Panc1 (cell line): ENCODE measurements around the gene LDLRAD4. TPM values are rescaled to one million over a fixed set of nuclear protein-coding genes. Genes with fewer than 3 reads are reported as not detected.

Experiments used
- ATAC-seq: fragments of 200-7000 bp; cut with Tn5 transposase; 2 replicates; pipeline ENCODE4 v1.9.1; 2020; ENCODE audit warnings: mild to moderate bottlenecking, moderate library complexity
- BruUV-seq: library from RNA; stranded (reverse); fragments of 400-500 nt; replicated peaks from 2 replicates; lab custom pipeline; 2021; lab: Mats Ljungman, UMichigan
- CTCF ChIA-PET: fragments of 300-600 bp; sonication (Branson Sonifier 250); formaldehyde crosslinking; loops from one replicate; lab custom pipeline; 2022; ENCODE audit warnings: antibody characterized with exemption; lab: Charles Lee
- POLR2A ChIA-PET: fragments of 300-600 bp; sonication (Branson Sonifier 250); formaldehyde crosslinking; loops from one replicate; lab custom pipeline; 2022; ENCODE audit warnings: antibody characterized with exemption; lab: Charles Lee
- DNase-seq: peaks from one replicate; pipeline ENCODE4 v3.0.0-alpha.2; 2010; ENCODE audit warnings: low read depth, low spot score
- H3K27ac ChIP-seq: 2 replicates; pipeline ENCODE4 v1.5.1; 2011; ENCODE audit warnings: mild to moderate bottlenecking, low read length, inconsistent platforms
- H3K27me3 ChIP-seq: fragments of 200-500 bp; sonication (Bioruptor generic); 2 replicates; pipeline ENCODE4 v1.6.0; 2014; ENCODE audit warnings: low read length, inconsistent platforms; ENCODE audit not compliant: control insufficient read depth, insufficient read depth
- H3K36me3 ChIP-seq: fragments of 200-500 bp; sonication (Bioruptor generic); 2 replicates; pipeline ENCODE4 v1.5.1; 2014; ENCODE audit warnings: inconsistent platforms, mild to moderate bottlenecking, low read length, moderate library complexity; ENCODE audit not compliant: control insufficient read depth, insufficient read depth
- H3K4me1 ChIP-seq: 2 replicates; pipeline ENCODE4 v1.5.1; 2011; ENCODE audit warnings: inconsistent platforms, mild to moderate bottlenecking, low read length, moderate library complexity; ENCODE audit not compliant: control insufficient read depth, insufficient read depth
- H3K4me3 ChIP-seq, 2 experiments: 2 replicates each; pipeline ENCODE4 v1.5.1; 2011 to 2012; ENCODE audit warnings: low read depth in 2 of 2, low read length in 2 of 2, mild to moderate bottlenecking in 2 of 2, inconsistent platforms in 1 of 2, moderate library complexity in 1 of 2
- H3K9me3 ChIP-seq: fragments of 200-500 bp; sonication (Bioruptor generic); 2 replicates; pipeline ENCODE4 v1.5.1; 2014; ENCODE audit warnings: low read depth, mild to moderate bottlenecking, inconsistent platforms, low read length, moderate library complexity; ENCODE audit not compliant: control insufficient read depth, insufficient read depth
- CTCF ChIP-seq: fragments of 450-650 bp; IDR thresholded peaks from 2 replicates; pipeline ENCODE4 v1.5.1; 2017; ENCODE audit warnings: mild to moderate bottlenecking
- POLR2AphosphoS5 ChIP-seq: IDR thresholded peaks from 2 replicates; pipeline ENCODE4 v1.6.1; 2012; ENCODE audit warnings: mild to moderate bottlenecking, low read depth, low read length, moderate library complexity
- SIN3A ChIP-seq: IDR thresholded peaks from 2 replicates; pipeline ENCODE4 v1.6.1; 2012; ENCODE audit warnings: low read depth, mild to moderate bottlenecking, low read length, moderate library complexity, borderline replicate concordance; ENCODE audit not compliant: insufficient read depth
- TCF7L2 ChIP-seq: IDR thresholded peaks from 2 replicates; pipeline ENCODE4 v1.6.1; 2011; ENCODE audit warnings: mild to moderate bottlenecking, low read depth, low read length, inconsistent platforms
- in situ Hi-C: cut with HindIII; loops from 2 replicates; pipeline ENCODE4 v1.10.0; 2016; ENCODE audit warnings: low sequenced_read_pairs, low pct_unique_long_range_greater_than_20kb
- intact Hi-C: fragments of 100-400 bp; cut with micrococcal nuclease; formaldehyde crosslinking; loops from one replicate; pipeline ENCODE4 v1.10.0; 2022; ENCODE audit not compliant: unreplicated experiment
- total RNA-seq: library from RNA; stranded (reverse); gene quantifications from one replicate; pipeline ENCODE4 v1.2.1, GENCODE V29; 2021; ENCODE audit not compliant: unreplicated experiment
- TF ChIP-seq, protein P1 (sequence below), 2 experiments: IDR thresholded peaks; 2 replicates each; pipeline ENCODE4 v1.6.1; 2011 to 2012; ENCODE audit warnings: low read depth in 2 of 2, control low read depth in 1 of 2, low read length in 1 of 2, mild to moderate bottlenecking in 1 of 2, moderate library complexity in 1 of 2; ENCODE audit not compliant: insufficient read depth in 1 of 2

LDLRAD4 gene
- total RNA-seq, 1 experiment from 2014 or later: 0.28 TPM

DNA sequence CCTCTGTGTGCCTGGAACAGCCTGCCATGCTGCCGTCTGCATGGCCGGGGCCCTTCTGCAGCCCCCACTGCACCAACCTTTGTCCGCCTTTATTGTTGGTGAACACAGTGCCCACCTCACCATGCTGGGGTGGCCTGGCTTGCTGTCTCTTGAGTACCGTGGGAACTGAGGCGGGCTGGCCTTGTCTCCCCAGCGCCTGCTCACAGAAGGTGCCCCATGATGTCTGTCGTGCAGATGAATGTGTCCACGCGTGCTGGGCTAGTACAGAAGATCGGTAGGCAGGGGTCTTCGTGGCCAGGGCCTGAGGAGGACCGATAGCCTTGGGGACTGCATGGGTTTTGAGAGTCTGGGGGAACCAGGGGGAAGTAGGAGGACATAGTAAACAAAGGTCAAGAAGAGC is 242.4 kb downstream of the LDLRAD4 start:
- BruUV-seq: no TSS peak

GRCh38 chr18:13461469-13461868 is 242.9 kb downstream of the LDLRAD4 start:
- intact Hi-C loops: no loop called here
- Histone ChIP-seq H3K4me3 (no peak overlapping the region), H3K27ac (no peak overlapping the region), H3K36me3 (no peaks in the 10 kb centered on the region), H3K4me1 (no peaks in the 10 kb centered on the region), H3K9me3 (no peaks in the 10 kb centered on the region), H3K27me3 (no peaks in the 10 kb centered on the region)
- ChIA-PET CTCF (no interaction called here), POLR2A (no interaction called here)
- ATAC-seq (no peak), DNase-seq (no peak)
- no TSS peak for BruUV-seq
- TF ChIP-seq POLR2AphosphoS5 (no peak), SIN3A (no peak), CTCF (no peak), TCF7L2 (no peak)
- TF ChIP-seq, protein P1, sequence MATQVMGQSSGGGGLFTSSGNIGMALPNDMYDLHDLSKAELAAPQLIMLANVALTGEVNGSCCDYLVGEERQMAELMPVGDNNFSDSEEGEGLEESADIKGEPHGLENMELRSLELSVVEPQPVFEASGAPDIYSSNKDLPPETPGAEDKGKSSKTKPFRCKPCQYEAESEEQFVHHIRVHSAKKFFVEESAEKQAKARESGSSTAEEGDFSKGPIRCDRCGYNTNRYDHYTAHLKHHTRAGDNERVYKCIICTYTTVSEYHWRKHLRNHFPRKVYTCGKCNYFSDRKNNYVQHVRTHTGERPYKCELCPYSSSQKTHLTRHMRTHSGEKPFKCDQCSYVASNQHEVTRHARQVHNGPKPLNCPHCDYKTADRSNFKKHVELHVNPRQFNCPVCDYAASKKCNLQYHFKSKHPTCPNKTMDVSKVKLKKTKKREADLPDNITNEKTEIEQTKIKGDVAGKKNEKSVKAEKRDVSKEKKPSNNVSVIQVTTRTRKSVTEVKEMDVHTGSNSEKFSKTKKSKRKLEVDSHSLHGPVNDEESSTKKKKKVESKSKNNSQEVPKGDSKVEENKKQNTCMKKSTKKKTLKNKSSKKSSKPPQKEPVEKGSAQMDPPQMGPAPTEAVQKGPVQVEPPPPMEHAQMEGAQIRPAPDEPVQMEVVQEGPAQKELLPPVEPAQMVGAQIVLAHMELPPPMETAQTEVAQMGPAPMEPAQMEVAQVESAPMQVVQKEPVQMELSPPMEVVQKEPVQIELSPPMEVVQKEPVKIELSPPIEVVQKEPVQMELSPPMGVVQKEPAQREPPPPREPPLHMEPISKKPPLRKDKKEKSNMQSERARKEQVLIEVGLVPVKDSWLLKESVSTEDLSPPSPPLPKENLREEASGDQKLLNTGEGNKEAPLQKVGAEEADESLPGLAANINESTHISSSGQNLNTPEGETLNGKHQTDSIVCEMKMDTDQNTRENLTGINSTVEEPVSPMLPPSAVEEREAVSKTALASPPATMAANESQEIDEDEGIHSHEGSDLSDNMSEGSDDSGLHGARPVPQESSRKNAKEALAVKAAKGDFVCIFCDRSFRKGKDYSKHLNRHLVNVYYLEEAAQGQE (IDR thresholded peaks at IDR 0.05; ENCODE audit: insufficient read depth in 1 of 2, low read depth in 2 of 2, low read length in 1 of 2): no peak
- in situ Hi-C loops: no loop called here

More for the DNA sequence above, 242.4 kb downstream of the LDLRAD4 start:
- ChIA-PET CTCF (interaction anchor here (0.7 kb wide), 1 partner anchor 357 kb away, joined by 3 read pairs; no protein-coding TSS in a partner anchor), POLR2A (no interaction called here)
- no peak for TF ChIP-seq SIN3A
- no peak for TF ChIP-seq POLR2AphosphoS5
- TF ChIP-seq, protein P1 (IDR thresholded peaks at IDR 0.05; ENCODE audit: insufficient read depth in 1 of 2, low read depth in 2 of 2, low read length in 1 of 2): no peak
- TF ChIP-seq CTCF: no peak
- no peak for TF ChIP-seq TCF7L2
- no peak overlapping the region for H3K4me3 ChIP-seq
- H3K36me3 ChIP-seq: no peaks in the 10 kb centered on the region
- no peak overlapping the region for H3K27ac ChIP-seq
- DNase-seq: no peak
- intact Hi-C loops (no loop called here), in situ Hi-C loops (no loop called here)
- no peaks in the 10 kb centered on the region for H3K9me3 ChIP-seq
- no peak for ATAC-seq
- H3K4me1 ChIP-seq: no peaks in the 10 kb centered on the region
- no peaks in the 10 kb centered on the region for H3K27me3 ChIP-seq
